Fibroblast of skin of right biceps (primary cell): Measurements from ENCODE around the gene UVRAG.

ENCODE experiments used
- DNase-seq: peaks from one replicate; pipeline ENCODE4 v3.0.0-alpha.2; 2013

The UVRAG gene

GRCh38 chr11:75888416-75888815, 73.4 kb downstream of the UVRAG start:
- DNase-seq = no peak

GRCh38 chr11:75891947-75892739, 77.1 kb downstream of the UVRAG start:
- no peak for DNase-seq

- no peak for DNase-seq
Observed at GRCh38 chr11:75893251-75893650, 78.2 kb downstream of the UVRAG start.

GRCh38 chr11:75894036-75894585, 79.1 kb downstream of the UVRAG start:
- DNase-seq = no peak

GRCh38 chr11:75896843-75897419, 81.9 kb downstream of the UVRAG start:
- peak; percentile 57 for DNase-seq

- DNase-seq = no peak
Observed at GRCh38 chr11:75898871-75899270, 83.9 kb downstream of the UVRAG start.

- no peak for DNase-seq
Observed at GRCh38 chr11:75899806-75900205, 84.8 kb downstream of the UVRAG start.

GRCh38 chr11:75900848-75901247, 85.8 kb downstream of the UVRAG start:
- DNase-seq = no peak

GRCh38 chr11:75902631-75903030, 87.6 kb downstream of the UVRAG start:
- peak; percentile 25 for DNase-seq

- no peak for DNase-seq
Observed at GRCh38 chr11:75903276-75903675, 88.3 kb downstream of the UVRAG start.

- no peak for DNase-seq
Observed at GRCh38 chr11:75905434-75905833, 90.4 kb downstream of the UVRAG start.

GRCh38 chr11:75907906-75908527, 93.0 kb downstream of the UVRAG start:
- DNase-seq = no peak

GRCh38 chr11:75910426-75911145, 95.6 kb downstream of the UVRAG start:
- peak; percentile 28 for DNase-seq

- DNase-seq = no peak
Observed at GRCh38 chr11:75911459-75911858, 96.4 kb downstream of the UVRAG start.

GRCh38 chr11:75913984-75914383, 99.0 kb downstream of the UVRAG start:
- DNase-seq = no peak

GRCh38 chr11:75916882-75917281, 101.9 kb downstream of the UVRAG start:
- no peak for DNase-seq

GRCh38 chr11:75918331-75918730, 103.3 kb downstream of the UVRAG start:
- DNase-seq = no peak

- no peak for DNase-seq
Observed at GRCh38 chr11:75919525-75919924, 104.5 kb downstream of the UVRAG start.

- DNase-seq = no peak
Observed at GRCh38 chr11:75920848-75921247, 105.8 kb downstream of the UVRAG start.

GRCh38 chr11:75921808-75922207, 106.8 kb downstream of the UVRAG start:
- DNase-seq = no peak

- DNase-seq = peak; percentile 12
Observed at GRCh38 chr11:75924966-75925784, 110.2 kb downstream of the UVRAG start.

- peak; percentile 36 for DNase-seq
Observed at GRCh38 chr11:75925785-75926164, 110.8 kb downstream of the UVRAG start.
